HG02938 (cell line): ENCODE results near the gene CTSZ.
A peak's percentile ranks its signal among the peaks of the same experiment; 100 is the strongest.
"Not testable (repeated sequence)": the region's sequence is repeated elsewhere in the genome, so short reads cannot be mapped to it uniquely, and the experiment has no call there.

Source experiments
- ATAC-seq: cut with Tn5 transposase; IDR thresholded peaks from one replicate; pipeline ENCODE4 v1.9.1; 2021; ENCODE audit warnings: mild to moderate bottlenecking, moderate library complexity; ENCODE audit not compliant: unreplicated experiment

CTSZ gene

GRCh38 chr20:59014680-59015389, 7.8 kb upstream of the CTSZ start:
- no peak for ATAC-seq

- no peak for ATAC-seq
These were observed 7.0 kb upstream of the CTSZ start for GRCh38 chr20:59013959-59014608.

- ATAC-seq = no peak
These were observed 6.2 kb upstream of the CTSZ start for GRCh38 chr20:59013031-59013951.

- ATAC-seq = not testable (repeated sequence)
These were observed 4.8 kb upstream of the CTSZ start for GRCh38 chr20:59011874-59012157.

- no peak for ATAC-seq
These were observed 4.2 kb upstream of the CTSZ start for GRCh38 chr20:59010995-59011873.

- ATAC-seq = no peak
These were observed 3.4 kb upstream of the CTSZ start for GRCh38 chr20:59010321-59010994.

GRCh38 chr20:59008715-59009336, 1.8 kb upstream of the CTSZ start:
- ATAC-seq = no peak

GRCh38 chr20:59007665-59008511, 834 bp upstream of the CTSZ start:
- peak; percentile 30 for ATAC-seq

- ATAC-seq = no peak
These were observed 739 bp downstream of the CTSZ start for GRCh38 chr20:59006167-59006863.

- ATAC-seq = no peak
These were observed 1.4 kb downstream of the CTSZ start for GRCh38 chr20:59005523-59006166.

- peak; percentile 58 for ATAC-seq
These were observed 2.1 kb downstream of the CTSZ start for GRCh38 chr20:59004763-59005522.

- ATAC-seq = no peak
These were observed 2.6 kb downstream of the CTSZ start for GRCh38 chr20:59004493-59004762.

- ATAC-seq = no peak
These were observed 3.1 kb downstream of the CTSZ start for GRCh38 chr20:59003836-59004492.

GRCh38 chr20:59002874-59003399, 4.1 kb downstream of the CTSZ start:
- no peak for ATAC-seq

- ATAC-seq = no peak
These were observed 4.7 kb downstream of the CTSZ start for GRCh38 chr20:59002388-59002787.

GRCh38 chr20:59001449-59002171, 5.4 kb downstream of the CTSZ start:
- ATAC-seq = no peak
